HCT116 (cell line): ENCODE data around the gene TAMALIN. TPM values are rescaled to one million over a fixed set of nuclear protein-coding genes. Genes with fewer than 3 reads are reported as not detected.
A peak's percentile ranks its signal among the peaks of the same experiment; 100 is the strongest.

Source experiments
- ATAC-seq: fragments of 200-7000 bp; cut with Tn5 transposase; 2 replicates; pipeline ENCODE4 v1.9.1; 2020; ENCODE audit warnings: mild to moderate bottlenecking, moderate library complexity
- BruUV-seq: library from RNA; stranded (reverse); fragments of 400-500 nt; replicated peaks from 2 replicates; lab custom pipeline; 2021; lab: Mats Ljungman, UMichigan
- CTCF ChIA-PET: fragments of 300-600 bp; sonication (Branson Sonifier 250); formaldehyde crosslinking; loops from one replicate; lab custom pipeline; 2021; ENCODE audit warnings: antibody characterized with exemption; lab: Charles Lee
- POLR2A ChIA-PET: fragments of 300-600, 350-600 bp; sonication (Branson Sonifier 250); formaldehyde crosslinking; loops from one replicate; lab custom pipeline; 2021; ENCODE audit warnings: antibody characterized with exemption; lab: Charles Lee
- RAD21 ChIA-PET, 2 experiments: fragments of 300-600 bp; sonication (Branson Sonifier 250); formaldehyde crosslinking; loops; one replicate each; lab custom pipeline; 2023; ENCODE audit warnings: low total read pairs in 2 of 2; ENCODE audit not compliant: uncharacterized antibody in 2 of 2, unreplicated experiment in 2 of 2, low non-redundant PET in 1 of 2; lab: Charles Lee
- DNase-seq: peaks from one replicate; pipeline ENCODE4 v3.0.0-alpha.2; 2010; ENCODE audit warnings: low read depth, low spot score
- H2AFZ ChIP-seq: fragments of 200-600 bp; shearing (Covaris generic), sonication (generic); 2 replicates; pipeline ENCODE4 v1.6.1; 2017; ENCODE audit warnings: low read depth, mixed run types, mixed read lengths, antibody characterized with exemption, low read length; ENCODE audit not compliant: poor library complexity, severe bottlenecking
- H3K27ac ChIP-seq: 2 replicates; pipeline ENCODE4 v1.5.1; 2012; ENCODE audit warnings: low read depth, low read length
- H3K27me3 ChIP-seq: fragments of 200-600 bp; sonication (generic); 2 replicates; pipeline ENCODE4 v1.6.1; 2016; ENCODE audit warnings: mixed run types, low read length, mixed read lengths; ENCODE audit not compliant: insufficient read depth
- H3K36me3 ChIP-seq, 2 experiments: fragments of 200-500 bp in 1 of 2; fragments of 200-600 bp in 1 of 2; sonication (Bioruptor generic) in 1 of 2; sonication (generic) in 1 of 2; 2 replicates each; pipeline versions ENCODE4 v1.5.1 to v1.6.1; 2014 to 2016; ENCODE audit warnings: low read length in 2 of 2, inconsistent platforms in 1 of 2, mixed read lengths in 1 of 2, mixed run types in 1 of 2; ENCODE audit not compliant: insufficient read depth in 2 of 2, control insufficient read depth in 1 of 2
- H3K4me1 ChIP-seq, 2 experiments: fragments of 200-600 bp in 1 of 2; sonication (generic) in 1 of 2; 2 replicates each; pipeline versions ENCODE4 v1.5.1 to v1.6.1; 2012 to 2017; ENCODE audit warnings: low read length in 2 of 2, inconsistent platforms in 1 of 2, mild to moderate bottlenecking in 1 of 2, mixed read lengths in 1 of 2, mixed run types in 1 of 2, moderate library complexity in 1 of 2; ENCODE audit not compliant: insufficient read depth in 2 of 2, control insufficient read depth in 1 of 2
- H3K4me2 ChIP-seq: fragments of 200-600 bp; sonication (generic); 2 replicates; pipeline ENCODE4 v1.6.1; 2017; ENCODE audit warnings: mixed run types, low read length, mixed read lengths
- H3K4me3 ChIP-seq, 2 experiments: fragments of 200-600 bp in 1 of 2; sonication (generic) in 1 of 2; replicated peaks in 1 of 2; 2 replicates each; pipeline ENCODE4 v1.5.1; 2011 to 2016; ENCODE audit warnings: low read length in 2 of 2, control low read depth in 1 of 2, low read depth in 1 of 2, mild to moderate bottlenecking in 1 of 2, mixed read lengths in 1 of 2, mixed run types in 1 of 2
- H3K79me2 ChIP-seq: fragments of 200-600 bp; sonication (generic); 2 replicates; pipeline ENCODE4 v1.6.1; 2017; ENCODE audit warnings: mild to moderate bottlenecking, mixed run types, low read length, moderate library complexity, mixed read lengths; ENCODE audit not compliant: insufficient read depth
- H3K9ac ChIP-seq: fragments of 200-600 bp; sonication (generic); 2 replicates; pipeline ENCODE4 v1.6.1; 2016; ENCODE audit warnings: low read length, mixed read lengths
- H3K9me2 ChIP-seq: fragments of 200-600 bp; sonication (generic), shearing (Covaris generic); 2 replicates; pipeline ENCODE4 v1.6.1; 2017; ENCODE audit warnings: mixed run types, mild to moderate bottlenecking, moderate library complexity; ENCODE audit not compliant: insufficient read depth
- H3K9me3 ChIP-seq, 2 experiments: fragments of 200-500 bp in 1 of 2; fragments of 200-600 bp in 1 of 2; sonication (Bioruptor generic) in 1 of 2; sonication (generic) in 1 of 2; 2 replicates each; pipeline ENCODE4 v1.6.1; 2014 to 2017; ENCODE audit warnings: low read length in 2 of 2, mixed read lengths in 2 of 2, inconsistent platforms in 1 of 2, low read depth in 1 of 2, mild to moderate bottlenecking in 1 of 2, mixed run types in 1 of 2, moderate library complexity in 1 of 2; ENCODE audit not compliant: control insufficient read depth in 1 of 2, insufficient read depth in 1 of 2
- H4K20me1 ChIP-seq: fragments of 200-600 bp; sonication (generic), shearing (Covaris generic); 2 replicates; pipeline ENCODE4 v1.6.1; 2017; ENCODE audit warnings: mixed run types, mild to moderate bottlenecking, moderate library complexity; ENCODE audit not compliant: insufficient read depth
- ATF3 ChIP-seq: IDR thresholded peaks from 2 replicates; pipeline ENCODE4 v1.6.1; 2012
- CBX3 ChIP-seq: IDR thresholded peaks from 2 replicates; pipeline ENCODE4 v1.6.1; 2012; ENCODE audit warnings: low read depth
- CEBPB ChIP-seq: IDR thresholded peaks from 2 replicates; pipeline ENCODE4 v1.6.1; 2012; ENCODE audit warnings: low read depth
- POLR2A ChIP-seq: IDR thresholded peaks from 2 replicates; pipeline ENCODE4 v1.7.0; 2011; ENCODE audit warnings: borderline replicate concordance; ENCODE audit not compliant: insufficient read depth, insufficient read length; ENCODE audit errors: extremely low read depth
- POLR2AphosphoS5 ChIP-seq: IDR thresholded peaks from 2 replicates; pipeline ENCODE4 v1.6.1; 2011; ENCODE audit warnings: mild to moderate bottlenecking, low read depth, low read length, moderate library complexity
- RAD21 ChIP-seq: IDR thresholded peaks from 2 replicates; pipeline ENCODE4 v1.6.1; 2012; ENCODE audit warnings: low read depth, mild to moderate bottlenecking
- REST ChIP-seq: IDR thresholded peaks from 2 replicates; pipeline ENCODE4 v1.6.1; 2012; ENCODE audit warnings: low read depth
- SIN3A ChIP-seq: IDR thresholded peaks from 2 replicates; pipeline ENCODE4 v1.6.1; 2012; ENCODE audit warnings: low read depth
- SP1 ChIP-seq: IDR thresholded peaks from 2 replicates; pipeline ENCODE4 v1.6.1; 2012; ENCODE audit warnings: low read depth
- TCF7L2 ChIP-seq: IDR thresholded peaks from 2 replicates; pipeline ENCODE4 v1.7.0; 2011; ENCODE audit warnings: borderline replicate concordance, inconsistent platforms; ENCODE audit not compliant: insufficient read depth, insufficient read length; ENCODE audit errors: extremely low read depth
- ZFX ChIP-seq: fragments of 450-650 bp; IDR thresholded peaks from 2 replicates; pipeline ENCODE4 v1.6.1; 2017
- intact Hi-C: fragments of 100-400 bp; cut with micrococcal nuclease; formaldehyde crosslinking; loops from 2 replicates; pipeline ENCODE4 v1.10.0; 2022
- total RNA-seq: library from RNA; stranded (reverse); gene quantifications from one replicate; pipeline ENCODE4 v1.2.1, GENCODE V29; 2021; ENCODE audit not compliant: unreplicated experiment
- TF ChIP-seq, protein P1 (sequence below): IDR thresholded peaks from 2 replicates; pipeline ENCODE4 v1.6.1; 2011; ENCODE audit warnings: mild to moderate bottlenecking, low read length, moderate library complexity; ENCODE audit not compliant: insufficient replicate concordance; ENCODE audit errors: extremely low read depth

TAMALIN gene
- total RNA-seq, 1 experiment from 2014 or later, result 1.1 TPM

- Histone ChIP-seq H3K27me3 (no peaks in the 10 kb centered on the region), H4K20me1 (no peaks in the 10 kb centered on the region), H3K9me2 (no peaks in the 10 kb centered on the region), H3K9me3 (no peaks in the 10 kb centered on the region), H3K4me1 (peaks cover 30 to 63% of the 10 kb centered on the region in 2 experiments), H3K4me2 (peak overlapping the region; percentile 86), H3K9ac (peak overlapping the region; percentile 64), H2AFZ (no peak overlapping the region), H3K36me3 (no peaks in the 10 kb centered on the region), H3K79me2 (no peaks in the 10 kb centered on the region), H3K4me3 (peak overlapping the region; percentile 47 to 62), H3K27ac (peak overlapping the region; percentile 77)
- DNase-seq (peak; percentile 76), ATAC-seq (peak; percentile 16)
- POLR2A ChIA-PET, result interaction anchor here (0.6 to 3.4 kb wide), 12 partner anchors 8 to 1342 kb away, joined by 3 to 18 read pairs (median 4); partner anchors contain the start of genes ATG101 and NR4A1
- CTCF ChIA-PET, result interaction anchor here (0.8 to 8.6 kb wide), 39 partner anchors 11 to 927 kb away, joined by 3 to 174 read pairs (median 5); partner anchors contain the start of genes ATG101, NR4A1 and SMIM41
- intact Hi-C loops, result loop anchor here (1.0 to 5.0 kb wide), 5 partner anchors 44 to 133 kb away; partner anchors contain the start of gene ATG101
- RAD21 ChIA-PET, result interaction anchor here (0.6 to 2.1 kb wide), 15 partner anchors 20 to 97 kb away, joined by 3 to 13 read pairs (median 5); partner anchors contain the start of gene ATG101 (in 1 of the 2)
- peak; percentile 68 for TF ChIP-seq POLR2AphosphoS5
- no peak for TF ChIP-seq SIN3A
- no TSS peak for BruUV-seq
These were observed 18.1 kb downstream of the TAMALIN start for GRCh38 chr12:52024845-52025230.

GRCh38 chr12:52026263-52026662 lies 19.5 kb downstream of the TAMALIN start:
- POLR2A ChIA-PET, result interaction anchor here (1.5 to 3.4 kb wide), 6 partner anchors 11 to 90 kb away, joined by 6 to 18 read pairs (median 12); partner anchors contain the start of genes ATG101 and NR4A1
- intact Hi-C loops, result no loop called here
- TF ChIP-seq TCF7L2, result no peak
- no peak for TF ChIP-seq ATF3
- TF ChIP-seq CEBPB, result no peak
- TF ChIP-seq POLR2AphosphoS5, result no peak
- TF ChIP-seq ZFX, result no peak
- no peak for TF ChIP-seq CBX3
- no peak for TF ChIP-seq REST
- TF ChIP-seq POLR2A, result no peak
- no peak for TF ChIP-seq SP1
- TF ChIP-seq, protein P1, sequence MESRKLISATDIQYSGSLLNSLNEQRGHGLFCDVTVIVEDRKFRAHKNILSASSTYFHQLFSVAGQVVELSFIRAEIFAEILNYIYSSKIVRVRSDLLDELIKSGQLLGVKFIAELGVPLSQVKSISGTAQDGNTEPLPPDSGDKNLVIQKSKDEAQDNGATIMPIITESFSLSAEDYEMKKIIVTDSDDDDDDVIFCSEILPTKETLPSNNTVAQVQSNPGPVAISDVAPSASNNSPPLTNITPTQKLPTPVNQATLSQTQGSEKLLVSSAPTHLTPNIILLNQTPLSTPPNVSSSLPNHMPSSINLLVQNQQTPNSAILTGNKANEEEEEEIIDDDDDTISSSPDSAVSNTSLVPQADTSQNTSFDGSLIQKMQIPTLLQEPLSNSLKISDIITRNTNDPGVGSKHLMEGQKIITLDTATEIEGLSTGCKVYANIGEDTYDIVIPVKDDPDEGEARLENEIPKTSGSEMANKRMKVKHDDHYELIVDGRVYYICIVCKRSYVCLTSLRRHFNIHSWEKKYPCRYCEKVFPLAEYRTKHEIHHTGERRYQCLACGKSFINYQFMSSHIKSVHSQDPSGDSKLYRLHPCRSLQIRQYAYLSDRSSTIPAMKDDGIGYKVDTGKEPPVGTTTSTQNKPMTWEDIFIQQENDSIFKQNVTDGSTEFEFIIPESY, result no peak
- no peak for TF ChIP-seq RAD21

More at GRCh38 chr12:52026263-52026662, 19.5 kb downstream of the TAMALIN start:
- Histone ChIP-seq H3K4me2 (peak overlapping the region; percentile 86), H2AFZ (no peak overlapping the region), H3K9me2 (no peaks in the 10 kb centered on the region), H3K27me3 (no peaks in the 10 kb centered on the region), H3K9me3 (no peaks in the 10 kb centered on the region), H4K20me1 (no peaks in the 10 kb centered on the region), H3K9ac (peak overlapping the region; percentile 64; the same call in 1 of the 2 replicates), H3K27ac (no peak overlapping the region), H3K36me3 (no peaks in the 10 kb centered on the region), H3K79me2 (no peaks in the 10 kb centered on the region), H3K4me1 (peaks cover 34 to 58% of the 10 kb centered on the region in 2 experiments), H3K4me3 (peak overlapping the region in 1 of 2 experiments; percentile 62; a peak in 1 of 4 replicates)
- BruUV-seq, result TSS peak; percentile 49
- ChIA-PET RAD21 (interaction anchor here (0.7 to 2.1 kb wide), 8 partner anchors 46 to 121 kb away, joined by 3 to 12 read pairs (median 3); no protein-coding TSS in a partner anchor), CTCF (interaction anchor here (1.1 to 8.6 kb wide), 21 partner anchors 9 to 133 kb away, joined by 3 to 174 read pairs (median 22); partner anchors contain the start of genes ATG101, NR4A1 and SMIM41)
- DNase-seq (no peak), ATAC-seq (no peak)
